Measurements from ENCODE around the gene RAET1G. TPM values are rescaled to one million over a fixed set of nuclear protein-coding genes. Genes with fewer than 3 reads are reported as not detected.
"Not testable (repeated sequence)": the region's sequence is repeated elsewhere in the genome, so short reads cannot be mapped to it uniquely, and the experiment has no call there.

Gene RAET1G
- total RNA-seq, 1 donor from 2014 or later = not detected

DNA sequence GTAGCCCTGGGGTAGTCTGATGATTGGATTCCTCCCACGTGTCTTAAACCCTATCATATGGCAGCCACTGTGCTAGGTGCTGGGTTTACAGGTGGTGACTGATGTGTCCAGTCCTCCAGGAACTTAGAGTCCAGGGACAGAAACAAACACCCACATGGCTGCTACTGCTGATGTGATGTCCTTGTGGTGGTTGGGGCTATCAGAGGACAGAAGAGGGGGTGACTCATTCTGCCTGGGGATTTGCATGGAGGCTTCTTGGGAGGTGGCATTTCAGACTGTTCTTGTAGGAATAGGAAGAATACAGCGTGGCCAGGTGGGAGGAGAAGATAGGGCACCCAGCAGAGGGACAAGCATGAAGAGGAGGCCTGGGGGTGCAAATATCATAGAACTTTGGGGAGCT is 9.8 kb downstream of the RAET1G start:
- Mint-ChIP-seq H3K4me1 (no peaks in the 10 kb centered on the region), H3K36me3 (ENCODE audit: low read depth) (peaks cover under 1% of the 10 kb centered on the region), H3K9me3 (peaks cover 5% of the 10 kb centered on the region), H3K27ac (no peak overlapping the region), H3K27me3 (peaks cover 33% of the 10 kb centered on the region), H3K4me3 (no peak overlapping the region)
- DNase-seq (no peak), ATAC-seq (ENCODE audit: low read depth) (no peak)
- intact Hi-C loops (cut with micrococcal nuclease) = no loop called here
- POLR2A ChIA-PET = no interaction called here
- no peak for TF ChIP-seq CTCF (IDR thresholded peaks at IDR 0.05)
- CTCF ChIA-PET = no interaction called here

- H3K36me3 Mint-ChIP-seq (ENCODE audit: low read depth); CTCF ChIA-PET; intact Hi-C loops (cut with micrococcal nuclease); H3K27ac Mint-ChIP-seq; POLR2A ChIA-PET; DNase-seq; H3K4me3 Mint-ChIP-seq; H3K4me1 Mint-ChIP-seq; ATAC-seq (ENCODE audit: low read depth); H3K9me3 Mint-ChIP-seq: not testable (repeated sequence)
- H3K27me3 Mint-ChIP-seq = peaks cover 30% of the 10 kb centered on the region
Observed at GRCh38 chr6:149912680-149913079, 10.2 kb downstream of the RAET1G start.

DNA sequence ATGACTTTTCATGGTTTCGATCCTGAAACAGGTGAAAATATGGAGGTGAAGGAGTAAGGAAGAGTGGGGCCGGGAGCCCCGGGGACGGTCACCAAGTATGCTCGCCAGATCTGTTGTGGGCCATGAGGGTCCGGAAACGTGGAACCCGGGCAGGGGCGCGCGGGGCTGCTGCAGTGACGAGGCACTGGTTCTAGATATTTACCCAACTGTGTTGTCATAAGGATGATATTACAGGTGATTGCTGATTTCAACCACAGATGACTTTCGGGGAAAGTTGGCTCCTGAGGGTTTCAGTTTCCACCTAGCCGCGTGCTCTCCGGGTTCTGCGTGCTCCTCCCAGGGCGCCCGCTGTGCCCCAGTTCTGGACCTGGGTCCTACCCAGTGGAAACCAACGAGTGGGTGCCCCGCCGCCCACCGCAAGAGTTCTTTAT is 12.2 kb downstream of the RAET1G start:
- TF ChIP-seq CTCF (IDR thresholded peaks at IDR 0.05) = no peak
- POLR2A ChIA-PET = no interaction called here
- peaks cover 27% of the 10 kb centered on the region for H3K27me3 Mint-ChIP-seq

GRCh38 chr6:149909701-149910470 is 13.0 kb downstream of the RAET1G start:
- no peak for DNase-seq
- no peak for TF ChIP-seq CTCF (IDR thresholded peaks at IDR 0.05)
- peaks cover 10% of the 10 kb centered on the region for H3K9me3 Mint-ChIP-seq
- no peak for ATAC-seq (ENCODE audit: low read depth)
- ChIA-PET POLR2A (no interaction called here), CTCF (no interaction called here)
- H3K4me1 Mint-ChIP-seq = no peaks in the 10 kb centered on the region
- no peak overlapping the region for H3K27ac Mint-ChIP-seq
- peaks cover 25% of the 10 kb centered on the region for H3K27me3 Mint-ChIP-seq
- peaks cover 1% of the 10 kb centered on the region for H3K36me3 Mint-ChIP-seq (ENCODE audit: low read depth)
- intact Hi-C loops (cut with micrococcal nuclease) = no loop called here
- no peak overlapping the region for H3K4me3 Mint-ChIP-seq

More for the DNA sequence above, 12.2 kb downstream of the RAET1G start:
- CTCF ChIA-PET = no interaction called here
- ATAC-seq (ENCODE audit: low read depth) (no peak), DNase-seq (no peak)
- H3K4me3 Mint-ChIP-seq = no peak overlapping the region
- no peak overlapping the region for H3K27ac Mint-ChIP-seq
- no peaks in the 10 kb centered on the region for H3K4me1 Mint-ChIP-seq
- peaks cover 10% of the 10 kb centered on the region for H3K9me3 Mint-ChIP-seq
- intact Hi-C loops (cut with micrococcal nuclease) = no loop called here
- H3K36me3 Mint-ChIP-seq (ENCODE audit: low read depth) = peaks cover 1% of the 10 kb centered on the region

GRCh38 chr6:149908480-149908879 is 14.4 kb downstream of the RAET1G start:
- H3K36me3 Mint-ChIP-seq (ENCODE audit: low read depth); DNase-seq; POLR2A ChIA-PET; H3K27ac Mint-ChIP-seq; H3K4me3 Mint-ChIP-seq; ATAC-seq (ENCODE audit: low read depth); intact Hi-C loops (cut with micrococcal nuclease); CTCF ChIA-PET; H3K4me1 Mint-ChIP-seq; H3K9me3 Mint-ChIP-seq: not testable (repeated sequence)
- H3K27me3 Mint-ChIP-seq = peaks cover 20% of the 10 kb centered on the region

GRCh38 chr6:149907317-149907716 is 15.6 kb downstream of the RAET1G start:
- Mint-ChIP-seq H3K9me3 (peaks cover 10% of the 10 kb centered on the region), H3K4me1 (no peaks in the 10 kb centered on the region), H3K4me3 (no peak overlapping the region), H3K27ac (no peak overlapping the region), H3K27me3 (peaks cover 14% of the 10 kb centered on the region), H3K36me3 (ENCODE audit: low read depth) (peaks cover 1% of the 10 kb centered on the region)
- intact Hi-C loops (cut with micrococcal nuclease) = no loop called here
- CTCF ChIA-PET = no interaction called here
- no peak for TF ChIP-seq CTCF (IDR thresholded peaks at IDR 0.05)
- POLR2A ChIA-PET = no interaction called here
- DNase-seq = no peak
- ATAC-seq (ENCODE audit: low read depth) = no peak
